Body of pancreas (tissue), 4 donors: ENCODE data around the gene RPL22. TPM values are rescaled to one million over a fixed set of nuclear protein-coding genes. Genes with fewer than 3 reads are reported as not detected.

Experiments used
- ATAC-seq: fragments of 150-250 bp; one replicate; pipeline ENCODE4 v1.9.1; 2016
- DNase-seq, 4 donors: peaks; one replicate each; pipeline ENCODE4 v3.0.0-alpha.2; 2019
- H3K27ac ChIP-seq, 4 donors: fragments of 200-600 bp; sonication (generic); 1 replicate in 3 of 4; 2 replicates in 1 of 4; pipeline versions ENCODE4 v1.5.1 to v1.6.1; 2016 to 2019; ENCODE audit warnings: mild to moderate bottlenecking in 1 of 4, mixed read lengths in 1 of 4, moderate library complexity in 1 of 4
- H3K27me3 ChIP-seq, 2 donors: fragments of 200-600 bp; sonication (generic); one replicate each; pipeline ENCODE4 v1.6.0; 2016; ENCODE audit warnings: mild to moderate bottlenecking in 1 of 2
- H3K36me3 ChIP-seq, 2 donors: fragments of 200-600 bp; sonication (generic); replicated peaks in 1 of 2; 2 replicates each; pipeline ENCODE4 v1.5.1; 2016; ENCODE audit warnings: low read depth in 2 of 2; ENCODE audit not compliant: insufficient read depth in 1 of 2
- H3K4me1 ChIP-seq: fragments of 200-600 bp; sonication (generic); one replicate; pipeline ENCODE4 v1.6.0; 2016
- H3K4me3 ChIP-seq, 2 donors: fragments of 200-600 bp; sonication (generic); 1 replicate in 1 of 2; 2 replicates in 1 of 2; pipeline ENCODE4 v1.5.1; 2016 to 2019
- H3K9me3 ChIP-seq, 3 donors: fragments of 200-600 bp; sonication (generic); 1 replicate in 2 of 3; 2 replicates in 1 of 3; pipeline ENCODE4 v1.5.1; 2016
- POLR2A ChIP-seq, 3 donors: fragments of 450-650 bp; IDR thresholded peaks; one replicate each; pipeline ENCODE4 v1.6.1; 2016; ENCODE audit warnings: antibody characterized with exemption in 3 of 3, mild to moderate bottlenecking in 2 of 3
- WGBS, 2 donors: methylation state at CpG; one replicate each; pipeline ENCODE4 v1.1.5; 2017; 5-methylcytosine and 5-hydroxymethylcytosine counted together
- intact Hi-C: fragments of 100-400 bp; cut with DNase I; formaldehyde crosslinking; loops from one replicate; pipeline ENCODE4 v1.15.1; 2023
- total RNA-seq, 2 donors: library from RNA; depleted of rRNA; stranded (reverse); fragments of >200 nt; gene quantifications; one replicate each; pipeline ENCODE4 v1.1.0, GENCODE V29; 2016
- TF ChIP-seq, protein P1 (sequence below), 7 experiments: fragments of 450-650 bp in 4 of 7; fragments of 200-600 bp in 3 of 7; sonication (generic) in 3 of 7; IDR thresholded peaks; one replicate each; pipeline ENCODE4 v1.5.1; 2016 to 2019; ENCODE audit warnings: antibody characterized with exemption in 7 of 7

RPL22 gene
- total RNA-seq, 2 donors from 2014 or later: 112 to 148 TPM

- peaks cover 0 to 15% of the 10 kb centered on the region in 2 donors for H3K27me3 ChIP-seq
- WGBS, 2 donors: 0 to 3% methylated on average over 9 to 44 of the region's 57 CpGs
- H3K36me3 ChIP-seq: no peaks in the 10 kb centered on the region
- no peak within 1 kb of the TSS for H3K4me3 ChIP-seq
- TF ChIP-seq, protein P1, sequence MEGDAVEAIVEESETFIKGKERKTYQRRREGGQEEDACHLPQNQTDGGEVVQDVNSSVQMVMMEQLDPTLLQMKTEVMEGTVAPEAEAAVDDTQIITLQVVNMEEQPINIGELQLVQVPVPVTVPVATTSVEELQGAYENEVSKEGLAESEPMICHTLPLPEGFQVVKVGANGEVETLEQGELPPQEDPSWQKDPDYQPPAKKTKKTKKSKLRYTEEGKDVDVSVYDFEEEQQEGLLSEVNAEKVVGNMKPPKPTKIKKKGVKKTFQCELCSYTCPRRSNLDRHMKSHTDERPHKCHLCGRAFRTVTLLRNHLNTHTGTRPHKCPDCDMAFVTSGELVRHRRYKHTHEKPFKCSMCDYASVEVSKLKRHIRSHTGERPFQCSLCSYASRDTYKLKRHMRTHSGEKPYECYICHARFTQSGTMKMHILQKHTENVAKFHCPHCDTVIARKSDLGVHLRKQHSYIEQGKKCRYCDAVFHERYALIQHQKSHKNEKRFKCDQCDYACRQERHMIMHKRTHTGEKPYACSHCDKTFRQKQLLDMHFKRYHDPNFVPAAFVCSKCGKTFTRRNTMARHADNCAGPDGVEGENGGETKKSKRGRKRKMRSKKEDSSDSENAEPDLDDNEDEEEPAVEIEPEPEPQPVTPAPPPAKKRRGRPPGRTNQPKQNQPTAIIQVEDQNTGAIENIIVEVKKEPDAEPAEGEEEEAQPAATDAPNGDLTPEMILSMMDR (IDR thresholded peaks at IDR 0.05): no peak
- no peak for TF ChIP-seq POLR2A (IDR thresholded peaks at IDR 0.05)
- intact Hi-C loops: no loop called here
- H3K27ac ChIP-seq: no peak within 1 kb of the TSS
- H3K9me3 ChIP-seq: no peaks in the 10 kb centered on the region
- no peak for DNase-seq
- ATAC-seq: no peak
- peaks cover 8% of the 10 kb centered on the region for H3K4me1 ChIP-seq
Observed at GRCh38 chr1:6180268-6180706, 19.1 kb downstream of the RPL22 start, which contains the start of gene CHD5. TSS of gene CHD5 (minus strand) at chr1:6180321. CDS start at chr1:6180023, 298 bp downstream.

DNA sequence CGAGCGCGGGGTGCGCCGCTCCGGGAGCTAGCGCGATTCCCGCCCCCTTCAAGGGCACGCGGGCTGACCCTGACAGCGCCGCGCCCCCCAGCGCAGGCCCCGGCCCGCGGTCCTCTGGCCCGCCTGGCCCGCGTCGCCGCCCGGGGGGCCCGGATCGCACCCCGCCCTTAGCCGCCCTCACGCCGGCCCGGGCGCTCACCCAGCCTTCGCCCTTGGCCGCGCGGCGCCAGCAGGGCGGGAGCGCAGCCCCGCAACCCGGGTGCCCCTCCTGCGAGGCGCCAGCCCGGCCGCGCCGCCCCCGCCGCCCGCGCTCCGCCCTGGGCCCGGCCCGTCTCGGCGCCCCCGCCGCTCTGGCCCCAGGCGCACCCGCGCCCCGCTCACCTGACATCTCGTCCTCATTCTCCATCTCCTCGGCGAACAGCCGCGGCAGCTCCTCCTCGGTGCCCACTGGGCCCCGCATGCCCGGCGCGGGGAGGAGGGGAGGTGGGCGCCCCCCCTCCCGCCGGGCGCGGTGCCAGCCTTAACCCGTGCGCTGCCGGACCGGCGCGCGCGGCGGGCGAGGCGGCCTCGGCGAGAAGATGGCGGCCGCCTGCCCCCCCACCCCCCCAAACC is 19.7 kb downstream of the RPL22 start:
- H3K4me1 ChIP-seq: peaks cover 8% of the 10 kb centered on the region
- H3K9me3 ChIP-seq: no peaks in the 10 kb centered on the region
- H3K4me3 ChIP-seq: no peak overlapping the region
- DNase-seq (no peak), ATAC-seq (no peak)
- no peaks in the 10 kb centered on the region for H3K36me3 ChIP-seq
- TF ChIP-seq, protein P1 (IDR thresholded peaks at IDR 0.05): no peak
- TF ChIP-seq POLR2A (IDR thresholded peaks at IDR 0.05): no peak
- WGBS, 2 donors: 1% methylated on average over 74 of the region's 92 CpGs; no CpG with 5 or more reads in 1 of the 2 donors
- intact Hi-C loops: no loop called here
- peaks cover 0 to 15% of the 10 kb centered on the region in 2 donors for H3K27me3 ChIP-seq
- no peak overlapping the region for H3K27ac ChIP-seq

- Histone ChIP-seq H3K4me3 (no peak overlapping the region), H3K4me1 (peaks cover 8% of the 10 kb centered on the region), H3K9me3 (no peaks in the 10 kb centered on the region), H3K27ac (no peak overlapping the region), H3K36me3 (no peaks in the 10 kb centered on the region), H3K27me3 (peaks cover 0 to 15% of the 10 kb centered on the region in 2 donors)
- TF ChIP-seq, protein P1 (IDR thresholded peaks at IDR 0.05): no peak
- no peak for TF ChIP-seq POLR2A (IDR thresholded peaks at IDR 0.05)
- 3 to 5% methylated on average over 13 to 47 of the region's 51 CpGs for WGBS, 2 donors
- no peak for DNase-seq
- intact Hi-C loops: no loop called here
- ATAC-seq: no peak
Observed at GRCh38 chr1:6178751-6179563, 20.4 kb downstream of the RPL22 start.

- Histone ChIP-seq H3K27me3 (peaks cover 0 to 15% of the 10 kb centered on the region in 2 donors), H3K4me3 (no peak overlapping the region), H3K9me3 (no peaks in the 10 kb centered on the region), H3K36me3 (no peaks in the 10 kb centered on the region), H3K4me1 (peaks cover 8% of the 10 kb centered on the region), H3K27ac (no peak overlapping the region)
- intact Hi-C loops: no loop called here
- 72 to 73% methylated on average over 13 to 18 of the region's 18 CpGs for WGBS, 2 donors
- no peak for DNase-seq
- TF ChIP-seq, protein P1 (IDR thresholded peaks at IDR 0.05): no peak
- no peak for TF ChIP-seq POLR2A (IDR thresholded peaks at IDR 0.05)
- ATAC-seq: no peak
Observed at GRCh38 chr1:6177681-6178380, 21.6 kb downstream of the RPL22 start.
